Neural cell (in vitro differentiated cells): ENCODE data around the gene BRI3BP. TPM values are rescaled to one million over a fixed set of nuclear protein-coding genes. Genes with fewer than 3 reads are reported as not detected.
"Not testable (repeated sequence)": the region's sequence is repeated elsewhere in the genome, so short reads cannot be mapped to it uniquely, and the experiment has no call there.

ENCODE experiments used
- H2AFZ ChIP-seq: fragments of 200-600, 300-800 bp; sonication (generic), shearing (Covaris generic); 2 replicates; pipeline ENCODE4 v1.6.0; 2014; ENCODE audit warnings: low read depth, mild to moderate bottlenecking, antibody characterized with exemption, low read length, moderate library complexity
- H3F3A ChIP-seq: fragments of 200-600 bp; shearing (Covaris generic); 2 replicates; pipeline ENCODE4 v1.6.1; 2016; ENCODE audit warnings: mild to moderate bottlenecking, moderate library complexity, mixed read lengths, antibody characterized with exemption, low read length; ENCODE audit not compliant: insufficient read depth, poor library complexity, severe bottlenecking
- H3K27ac ChIP-seq: fragments of 200-600, 300-800 bp; sonication (generic), shearing (Covaris generic); 2 replicates; pipeline ENCODE4 v1.5.1; 2014; ENCODE audit warnings: mild to moderate bottlenecking, low read length, moderate library complexity
- H3K27me3 ChIP-seq: fragments of 300-800, 200-600 bp; sonication (generic), shearing (Covaris generic); 2 replicates; pipeline ENCODE4 v1.6.0; 2014; ENCODE audit warnings: mild to moderate bottlenecking, low read depth, low read length, moderate library complexity; ENCODE audit not compliant: insufficient read depth
- H3K36me3 ChIP-seq: fragments of 300-800, 200-600 bp; sonication (generic), shearing (Covaris generic); 2 replicates; pipeline ENCODE4 v1.5.1; 2014; ENCODE audit warnings: mild to moderate bottlenecking, antibody characterized with exemption, low read length, moderate library complexity; ENCODE audit not compliant: insufficient read depth
- H3K4me2 ChIP-seq: fragments of 300-800, 200-600 bp; sonication (generic), shearing (Covaris generic); 2 replicates; pipeline ENCODE4 v1.6.0; 2014; ENCODE audit warnings: mild to moderate bottlenecking, low read length
- H3K4me3 ChIP-seq: fragments of 300-800, 200-600 bp; sonication (generic), shearing (Covaris generic); 2 replicates; pipeline ENCODE4 v1.5.1; 2014; ENCODE audit warnings: mild to moderate bottlenecking, low read length, moderate library complexity
- H3K79me2 ChIP-seq: fragments of 200-600 bp; shearing (Covaris generic); replicated peaks from 2 replicates; pipeline ENCODE4 v1.6.0; 2014; ENCODE audit warnings: mild to moderate bottlenecking, low read length, moderate library complexity; ENCODE audit not compliant: insufficient read depth
- H3K9ac ChIP-seq: fragments of 300-800, 200-600 bp; sonication (generic), shearing (Covaris generic); 2 replicates; pipeline ENCODE4 v1.6.1; 2016; ENCODE audit warnings: mild to moderate bottlenecking, low read length, mixed read lengths
- H3K9me2 ChIP-seq: fragments of 200-600 bp; shearing (Covaris generic); 2 replicates; pipeline ENCODE4 v1.6.1; 2016; ENCODE audit warnings: mild to moderate bottlenecking, low read length, mixed read lengths; ENCODE audit not compliant: insufficient read depth
- H3K9me3 ChIP-seq: fragments of 200-600, 300-800 bp; sonication (generic), shearing (Covaris generic); 2 replicates; pipeline ENCODE4 v1.6.1; 2016; ENCODE audit warnings: mild to moderate bottlenecking, mixed run types, low read length, moderate library complexity, mixed read lengths
- H4K20me1 ChIP-seq: fragments of 200-600 bp; shearing (Covaris generic); 2 replicates; pipeline ENCODE4 v1.6.1; 2016; ENCODE audit warnings: mild to moderate bottlenecking, mixed run types; ENCODE audit not compliant: insufficient read depth
- EP300 ChIP-seq: fragments of 450-650 bp; conservative IDR thresholded peaks from 2 replicates; pipeline ENCODE4 v1.6.1; 2014; ENCODE audit warnings: antibody characterized with exemption, mild to moderate bottlenecking, moderate library complexity; ENCODE audit not compliant: poor library complexity, severe bottlenecking
- EZH2 ChIP-seq: fragments of 200-600, 300-800 bp; shearing (Covaris generic), sonication (generic); IDR thresholded peaks from 2 replicates; pipeline ENCODE4 v1.6.1; 2014; ENCODE audit warnings: antibody characterized with exemption, low read length, borderline replicate concordance, mild to moderate bottlenecking; ENCODE audit not compliant: insufficient read depth, poor library complexity, severe bottlenecking
- MXI1 ChIP-seq: fragments of 450-650 bp; conservative IDR thresholded peaks from 2 replicates; pipeline ENCODE4 v1.6.1; 2014; ENCODE audit warnings: antibody characterized with exemption, mild to moderate bottlenecking; ENCODE audit not compliant: poor library complexity, severe bottlenecking
- POLR2AphosphoS5 ChIP-seq: IDR thresholded peaks from 2 replicates; pipeline ENCODE4 v1.6.1; 2012
- RAD21 ChIP-seq: fragments of 450-650 bp; conservative IDR thresholded peaks from 2 replicates; pipeline ENCODE4 v1.6.1; 2014; ENCODE audit warnings: antibody characterized with exemption, mild to moderate bottlenecking, moderate library complexity
- TAF1 ChIP-seq: IDR thresholded peaks from 2 replicates; pipeline ENCODE4 v1.6.1; 2012; ENCODE audit warnings: low read depth
- polyA plus RNA-seq: library from polyadenylated mRNA; depleted of rRNA; stranded (reverse); fragments of >200 nt; gene quantifications from 2 replicates; pipeline ENCODE4 v1.2.3, GENCODE V29; 2014
- TF ChIP-seq, protein P1 (sequence below): fragments of 450-650 bp; IDR thresholded peaks from 2 replicates; pipeline ENCODE4 v1.5.1; 2014; ENCODE audit warnings: antibody characterized with exemption, mild to moderate bottlenecking, moderate library complexity; ENCODE audit not compliant: poor library complexity, severe bottlenecking
- TF ChIP-seq, protein P2 (sequence below): IDR thresholded peaks from 2 replicates; pipeline ENCODE4 v1.6.1; 2012; ENCODE audit warnings: borderline replicate concordance

The BRI3BP gene
- polyA plus RNA-seq, 1 donor from 2014 or later: 11.0 TPM

GRCh38 chr12:125072496-125072895 lies 79.1 kb downstream of the BRI3BP start:
- H3K79me2 ChIP-seq: no peaks in the 10 kb centered on the region
- H3K4me3 ChIP-seq: no peak overlapping the region
- H3K9me3 ChIP-seq: no peaks in the 10 kb centered on the region
- H3K27ac ChIP-seq: no peak overlapping the region
- no peaks in the 10 kb centered on the region for H3K27me3 ChIP-seq
- no peaks in the 10 kb centered on the region for H3K9me2 ChIP-seq
- H4K20me1 ChIP-seq: no peaks in the 10 kb centered on the region
- no peaks in the 10 kb centered on the region for H3F3A ChIP-seq
- no peak overlapping the region for H2AFZ ChIP-seq
- no peak overlapping the region for H3K4me2 ChIP-seq
- H3K36me3 ChIP-seq: no peaks in the 10 kb centered on the region
- no peak overlapping the region for H3K9ac ChIP-seq
- TF ChIP-seq, protein P1, sequence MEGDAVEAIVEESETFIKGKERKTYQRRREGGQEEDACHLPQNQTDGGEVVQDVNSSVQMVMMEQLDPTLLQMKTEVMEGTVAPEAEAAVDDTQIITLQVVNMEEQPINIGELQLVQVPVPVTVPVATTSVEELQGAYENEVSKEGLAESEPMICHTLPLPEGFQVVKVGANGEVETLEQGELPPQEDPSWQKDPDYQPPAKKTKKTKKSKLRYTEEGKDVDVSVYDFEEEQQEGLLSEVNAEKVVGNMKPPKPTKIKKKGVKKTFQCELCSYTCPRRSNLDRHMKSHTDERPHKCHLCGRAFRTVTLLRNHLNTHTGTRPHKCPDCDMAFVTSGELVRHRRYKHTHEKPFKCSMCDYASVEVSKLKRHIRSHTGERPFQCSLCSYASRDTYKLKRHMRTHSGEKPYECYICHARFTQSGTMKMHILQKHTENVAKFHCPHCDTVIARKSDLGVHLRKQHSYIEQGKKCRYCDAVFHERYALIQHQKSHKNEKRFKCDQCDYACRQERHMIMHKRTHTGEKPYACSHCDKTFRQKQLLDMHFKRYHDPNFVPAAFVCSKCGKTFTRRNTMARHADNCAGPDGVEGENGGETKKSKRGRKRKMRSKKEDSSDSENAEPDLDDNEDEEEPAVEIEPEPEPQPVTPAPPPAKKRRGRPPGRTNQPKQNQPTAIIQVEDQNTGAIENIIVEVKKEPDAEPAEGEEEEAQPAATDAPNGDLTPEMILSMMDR: no peak
- TF ChIP-seq EP300: no peak
- no peak for TF ChIP-seq RAD21

GRCh38 chr12:125074294-125074693 lies 80.8 kb downstream of the BRI3BP start:
- not testable (repeated sequence) for H4K20me1 ChIP-seq, H3K4me3 ChIP-seq, H3K27ac ChIP-seq, H3K79me2 ChIP-seq, H3K36me3 ChIP-seq, H3K9me2 ChIP-seq, H3K27me3 ChIP-seq, H3K4me2 ChIP-seq, H3K9ac ChIP-seq, H3K9me3 ChIP-seq, H2AFZ ChIP-seq, H3F3A ChIP-seq

DNA sequence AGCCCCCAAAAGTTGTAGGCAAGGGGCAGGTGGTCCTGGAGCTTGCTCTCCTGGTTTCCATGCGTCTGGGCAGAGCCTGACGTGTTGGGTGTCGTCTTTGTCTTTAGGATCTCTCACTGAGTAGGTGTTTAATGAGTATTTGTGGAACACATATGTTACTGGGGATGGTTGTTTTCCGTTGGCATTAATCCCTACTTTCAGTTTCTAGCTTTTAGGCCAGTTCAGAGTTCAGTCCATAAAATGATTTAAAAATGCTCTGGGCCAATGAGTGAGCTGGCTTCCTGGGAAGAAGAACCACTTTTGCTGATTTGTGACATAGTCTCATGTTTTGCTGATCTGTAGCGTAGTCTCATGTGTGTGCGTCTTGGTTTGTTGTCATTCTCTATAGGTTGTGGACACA lies 82.7 kb downstream of the BRI3BP start:
- TF ChIP-seq TAF1 (no peak), EP300 (no peak), RAD21 (no peak), MXI1 (no peak), POLR2AphosphoS5 (no peak), EZH2 (no peak)
- TF ChIP-seq, protein P2, sequence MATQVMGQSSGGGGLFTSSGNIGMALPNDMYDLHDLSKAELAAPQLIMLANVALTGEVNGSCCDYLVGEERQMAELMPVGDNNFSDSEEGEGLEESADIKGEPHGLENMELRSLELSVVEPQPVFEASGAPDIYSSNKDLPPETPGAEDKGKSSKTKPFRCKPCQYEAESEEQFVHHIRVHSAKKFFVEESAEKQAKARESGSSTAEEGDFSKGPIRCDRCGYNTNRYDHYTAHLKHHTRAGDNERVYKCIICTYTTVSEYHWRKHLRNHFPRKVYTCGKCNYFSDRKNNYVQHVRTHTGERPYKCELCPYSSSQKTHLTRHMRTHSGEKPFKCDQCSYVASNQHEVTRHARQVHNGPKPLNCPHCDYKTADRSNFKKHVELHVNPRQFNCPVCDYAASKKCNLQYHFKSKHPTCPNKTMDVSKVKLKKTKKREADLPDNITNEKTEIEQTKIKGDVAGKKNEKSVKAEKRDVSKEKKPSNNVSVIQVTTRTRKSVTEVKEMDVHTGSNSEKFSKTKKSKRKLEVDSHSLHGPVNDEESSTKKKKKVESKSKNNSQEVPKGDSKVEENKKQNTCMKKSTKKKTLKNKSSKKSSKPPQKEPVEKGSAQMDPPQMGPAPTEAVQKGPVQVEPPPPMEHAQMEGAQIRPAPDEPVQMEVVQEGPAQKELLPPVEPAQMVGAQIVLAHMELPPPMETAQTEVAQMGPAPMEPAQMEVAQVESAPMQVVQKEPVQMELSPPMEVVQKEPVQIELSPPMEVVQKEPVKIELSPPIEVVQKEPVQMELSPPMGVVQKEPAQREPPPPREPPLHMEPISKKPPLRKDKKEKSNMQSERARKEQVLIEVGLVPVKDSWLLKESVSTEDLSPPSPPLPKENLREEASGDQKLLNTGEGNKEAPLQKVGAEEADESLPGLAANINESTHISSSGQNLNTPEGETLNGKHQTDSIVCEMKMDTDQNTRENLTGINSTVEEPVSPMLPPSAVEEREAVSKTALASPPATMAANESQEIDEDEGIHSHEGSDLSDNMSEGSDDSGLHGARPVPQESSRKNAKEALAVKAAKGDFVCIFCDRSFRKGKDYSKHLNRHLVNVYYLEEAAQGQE: no peak
- TF ChIP-seq, protein P1: no peak
- Histone ChIP-seq H4K20me1 (no peaks in the 10 kb centered on the region), H3K27me3 (no peaks in the 10 kb centered on the region), H3K4me2 (no peak overlapping the region), H3K36me3 (no peaks in the 10 kb centered on the region), H3K9ac (no peak overlapping the region), H3K9me2 (no peaks in the 10 kb centered on the region), H3K9me3 (no peaks in the 10 kb centered on the region), H3K79me2 (no peaks in the 10 kb centered on the region), H2AFZ (no peak overlapping the region), H3F3A (no peaks in the 10 kb centered on the region), H3K27ac (no peak overlapping the region), H3K4me3 (no peak overlapping the region)
